Fibroblast of skin of back (primary cell): ENCODE data around the gene FGF22.
"Not testable (repeated sequence)": the region's sequence is repeated elsewhere in the genome, so short reads cannot be mapped to it uniquely, and the experiment has no call there.

Experiments
- DNase-seq: peaks from one replicate; pipeline ENCODE4 v3.0.0-alpha.2; 2013

Gene FGF22

GRCh38 chr19:661427-662196 is 21.9 kb downstream of the FGF22 start:
- DNase-seq = no peak

GRCh38 chr19:662207-662961 is 22.7 kb downstream of the FGF22 start:
- DNase-seq = peak; percentile 50

- DNase-seq = peak; percentile 93
Measured at GRCh38 chr19:662962-663681, 23.4 kb downstream of the FGF22 start, which contains the start of gene RNF126. Gene RNF126 (minus strand): TSS chr19:663214. CDS start chr19:663121, 93 bp downstream.

GRCh38 chr19:663682-664117 is 24.0 kb downstream of the FGF22 start:
- DNase-seq = no peak

GRCh38 chr19:664913-665443 is 25.3 kb downstream of the FGF22 start:
- peak; percentile 73 for DNase-seq

- not testable (repeated sequence) for DNase-seq
Measured at GRCh38 chr19:666985-667573, 27.4 kb downstream of the FGF22 start.

GRCh38 chr19:668675-669434 is 29.2 kb downstream of the FGF22 start:
- DNase-seq = peak; percentile 64

GRCh38 chr19:670609-671075 is 31.0 kb downstream of the FGF22 start:
- no peak for DNase-seq

GRCh38 chr19:674282-675151 is 34.8 kb downstream of the FGF22 start:
- DNase-seq = no peak

- DNase-seq = no peak
Measured at GRCh38 chr19:676007-676338, 36.3 kb downstream of the FGF22 start.

- peak; percentile 39 for DNase-seq
Measured at GRCh38 chr19:676339-677105, 36.8 kb downstream of the FGF22 start, which contains the start of gene FSTL3. Gene FSTL3 (plus strand): TSS chr19:676392. CDS start chr19:676424, 32 bp downstream.

GRCh38 chr19:677201-677600 is 37.5 kb downstream of the FGF22 start:
- peak; percentile 93 for DNase-seq

GRCh38 chr19:677601-678436 is 38.1 kb downstream of the FGF22 start:
- no peak for DNase-seq

- DNase-seq = no peak
Measured at GRCh38 chr19:678791-679388, 39.2 kb downstream of the FGF22 start.

GRCh38 chr19:679418-680286 is 40.0 kb downstream of the FGF22 start:
- DNase-seq = peak; percentile 70

- DNase-seq = peak; percentile 96
Measured at GRCh38 chr19:680287-681028, 40.8 kb downstream of the FGF22 start.
